ENCODE data around the gene REC8.

DNA sequence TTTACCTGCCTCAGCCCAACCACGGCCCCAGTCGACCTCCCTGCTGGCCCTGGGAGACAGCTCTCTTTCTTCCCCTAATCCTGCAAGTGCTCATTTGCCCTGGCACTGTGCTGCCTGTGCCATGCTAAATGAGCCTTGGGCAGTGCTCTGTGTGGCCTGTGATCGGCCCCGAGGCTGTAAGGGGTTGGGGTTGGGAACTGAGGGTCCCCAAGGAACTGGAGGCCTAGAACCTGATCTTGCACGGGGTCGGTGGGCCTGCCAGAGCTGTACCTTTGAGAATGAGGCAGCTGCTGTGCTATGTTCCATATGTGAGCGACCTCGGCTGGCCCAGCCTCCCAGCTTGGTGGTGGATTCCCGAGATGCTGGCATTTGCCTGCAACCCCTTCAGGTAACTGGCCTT, 21.8 kb upstream of the REC8 start:
- TF ChIP-seq HDAC2 (CRISPR knock-in tag; IDR thresholded peaks at IDR 0.05) (no peak), EZH2 (conservative IDR thresholded peaks at IDR 0.05; ENCODE audit: low read depth, low read length) (no peak), STAG1 (CRISPR knock-in tag; IDR thresholded peaks at IDR 0.05) (no peak), POLR2A (IDR thresholded peaks at IDR 0.05; ENCODE audit: insufficient read depth in 1 of 2, low read depth in 2 of 2, low read length in 2 of 2) (no peak), ZNF136 (CRISPR knock-in tag; IDR thresholded peaks at IDR 0.05; ENCODE audit: low read depth) (no peak), ZNF660 (CRISPR knock-in tag; IDR thresholded peaks at IDR 0.05; ENCODE audit: borderline replicate concordance, low read depth) (no peak), JUN (CRISPR knock-in tag; IDR thresholded peaks at IDR 0.05) (no peak), ZNF768 (CRISPR knock-in tag; IDR thresholded peaks at IDR 0.05) (peak; percentile 27; the same call in 1 of the 2 replicates), CHD2 (IDR thresholded peaks at IDR 0.05; ENCODE audit: low read depth, low read length) (0 out of 2 replicates have a peak, but pooled peaks have one; percentile 25)
- TF ChIP-seq, protein P1, sequence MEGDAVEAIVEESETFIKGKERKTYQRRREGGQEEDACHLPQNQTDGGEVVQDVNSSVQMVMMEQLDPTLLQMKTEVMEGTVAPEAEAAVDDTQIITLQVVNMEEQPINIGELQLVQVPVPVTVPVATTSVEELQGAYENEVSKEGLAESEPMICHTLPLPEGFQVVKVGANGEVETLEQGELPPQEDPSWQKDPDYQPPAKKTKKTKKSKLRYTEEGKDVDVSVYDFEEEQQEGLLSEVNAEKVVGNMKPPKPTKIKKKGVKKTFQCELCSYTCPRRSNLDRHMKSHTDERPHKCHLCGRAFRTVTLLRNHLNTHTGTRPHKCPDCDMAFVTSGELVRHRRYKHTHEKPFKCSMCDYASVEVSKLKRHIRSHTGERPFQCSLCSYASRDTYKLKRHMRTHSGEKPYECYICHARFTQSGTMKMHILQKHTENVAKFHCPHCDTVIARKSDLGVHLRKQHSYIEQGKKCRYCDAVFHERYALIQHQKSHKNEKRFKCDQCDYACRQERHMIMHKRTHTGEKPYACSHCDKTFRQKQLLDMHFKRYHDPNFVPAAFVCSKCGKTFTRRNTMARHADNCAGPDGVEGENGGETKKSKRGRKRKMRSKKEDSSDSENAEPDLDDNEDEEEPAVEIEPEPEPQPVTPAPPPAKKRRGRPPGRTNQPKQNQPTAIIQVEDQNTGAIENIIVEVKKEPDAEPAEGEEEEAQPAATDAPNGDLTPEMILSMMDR (CRISPR knock-in tag; IDR thresholded peaks at IDR 0.05), result no peak
- TF ChIP-seq, protein P2, sequence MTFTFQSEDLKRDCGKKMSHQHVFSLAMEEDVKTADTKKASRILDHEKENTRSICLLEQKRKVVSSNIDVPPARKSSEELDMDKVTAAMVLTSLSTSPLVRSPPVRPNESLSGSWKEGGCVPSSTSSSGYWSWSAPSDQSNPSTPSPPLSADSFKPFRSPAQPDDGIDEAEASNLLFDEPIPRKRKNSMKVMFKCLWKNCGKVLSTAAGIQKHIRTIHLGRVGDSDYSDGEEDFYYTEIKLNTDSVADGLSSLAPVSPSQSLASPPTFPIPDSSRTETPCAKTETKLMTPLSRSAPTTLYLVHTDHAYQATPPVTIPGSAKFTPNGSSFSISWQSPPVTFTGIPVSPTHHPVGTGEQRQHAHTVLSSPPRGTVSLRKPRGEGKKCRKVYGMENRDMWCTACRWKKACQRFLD (CRISPR knock-in tag; IDR thresholded peaks at IDR 0.05; ENCODE audit: borderline replicate concordance), result no peak

All from HepG2 (cell line).